HG03095 (cell line): ENCODE results near the gene LHFPL3.
A peak's percentile ranks its signal among the peaks of the same experiment; 100 is the strongest.
"Not testable (repeated sequence)": the region's sequence is repeated elsewhere in the genome, so short reads cannot be mapped to it uniquely, and the experiment has no call there.

ENCODE experiments used
- ATAC-seq: cut with Tn5 transposase; IDR thresholded peaks from one replicate; pipeline ENCODE4 v1.9.1; 2021; ENCODE audit warnings: moderate library complexity; ENCODE audit not compliant: unreplicated experiment

The LHFPL3 gene

DNA sequence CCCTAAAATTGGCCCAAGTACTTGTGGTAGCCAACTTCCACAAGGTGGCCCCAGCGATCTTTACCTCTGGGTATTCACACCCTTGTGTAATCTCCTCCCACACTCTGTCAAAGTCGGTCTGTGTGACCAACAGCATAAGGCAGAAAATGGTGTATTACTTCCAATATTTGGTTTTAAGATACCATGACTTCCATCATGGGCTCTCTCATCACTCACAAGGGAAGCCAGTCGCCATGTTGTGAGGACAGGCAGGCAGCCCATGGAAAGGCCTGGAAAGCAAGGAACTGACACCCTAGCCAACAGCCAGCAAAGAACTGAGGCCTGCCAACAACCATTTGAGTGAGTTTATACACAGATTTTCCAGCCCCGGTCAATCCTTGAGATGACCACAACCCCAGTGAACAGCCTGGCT lies 594.6 kb downstream of the LHFPL3 start:
- peak; percentile 96 for ATAC-seq

DNA sequence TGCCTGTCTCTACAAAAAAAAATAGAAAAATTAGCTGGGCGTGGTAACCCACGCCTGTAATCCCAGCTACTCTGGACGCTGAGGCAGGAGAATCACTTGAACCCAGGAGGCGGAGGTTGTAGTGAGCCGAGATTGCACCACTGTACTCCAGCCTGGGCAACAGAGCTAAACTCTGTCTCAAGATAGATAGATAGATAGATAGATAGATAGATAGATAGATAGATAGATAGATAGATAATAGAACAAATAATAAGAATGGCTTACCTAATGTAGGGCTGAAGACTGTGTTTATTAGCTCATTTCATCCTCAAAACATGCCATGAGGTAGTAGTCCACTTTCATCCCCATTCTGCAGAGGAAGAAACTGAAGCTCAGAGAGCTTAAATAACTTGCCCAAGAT lies 597.8 kb downstream of the LHFPL3 start:
- not testable (repeated sequence) for ATAC-seq

DNA sequence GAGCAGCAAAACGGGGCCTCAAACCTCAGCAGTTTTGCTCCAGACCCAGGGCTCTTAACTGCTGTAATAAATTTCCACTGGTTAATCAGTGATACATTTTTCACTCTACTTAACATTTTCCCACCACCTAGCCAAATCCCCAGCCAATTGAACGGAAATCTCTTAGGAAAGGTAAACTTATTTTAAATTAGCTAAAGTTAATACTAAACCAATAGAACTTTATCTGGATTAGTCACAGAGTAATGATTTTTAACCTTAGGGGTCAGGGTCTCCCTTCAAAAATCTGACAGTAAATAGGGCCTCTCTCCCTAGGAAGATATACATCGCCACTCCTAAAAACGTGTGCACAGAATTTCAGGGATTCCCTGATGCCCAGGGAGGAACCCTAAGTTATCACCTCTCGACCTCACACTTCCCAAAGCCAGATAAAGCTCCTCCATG lies 598.2 kb downstream of the LHFPL3 start:
- no peak for ATAC-seq

DNA sequence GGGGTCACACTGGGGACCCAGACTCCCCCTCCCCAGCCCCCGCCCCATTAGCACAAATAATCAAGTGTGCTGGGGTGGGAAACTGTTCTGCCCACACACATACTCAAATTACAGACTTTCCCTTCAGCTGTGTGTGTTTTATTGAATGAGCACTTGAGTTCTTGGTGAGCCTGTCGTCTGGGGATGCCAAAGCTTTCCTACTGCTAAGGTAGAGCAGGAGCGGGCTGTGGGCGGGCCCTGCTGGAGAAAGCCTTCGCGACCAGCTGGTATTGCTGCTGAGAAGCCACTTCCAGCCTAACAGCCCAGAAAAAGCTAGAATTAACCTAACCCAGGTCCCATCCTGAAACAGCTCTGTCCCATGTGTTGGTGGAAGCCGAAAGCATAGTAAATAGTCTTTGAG lies 598.7 kb downstream of the LHFPL3 start:
- no peak for ATAC-seq

DNA sequence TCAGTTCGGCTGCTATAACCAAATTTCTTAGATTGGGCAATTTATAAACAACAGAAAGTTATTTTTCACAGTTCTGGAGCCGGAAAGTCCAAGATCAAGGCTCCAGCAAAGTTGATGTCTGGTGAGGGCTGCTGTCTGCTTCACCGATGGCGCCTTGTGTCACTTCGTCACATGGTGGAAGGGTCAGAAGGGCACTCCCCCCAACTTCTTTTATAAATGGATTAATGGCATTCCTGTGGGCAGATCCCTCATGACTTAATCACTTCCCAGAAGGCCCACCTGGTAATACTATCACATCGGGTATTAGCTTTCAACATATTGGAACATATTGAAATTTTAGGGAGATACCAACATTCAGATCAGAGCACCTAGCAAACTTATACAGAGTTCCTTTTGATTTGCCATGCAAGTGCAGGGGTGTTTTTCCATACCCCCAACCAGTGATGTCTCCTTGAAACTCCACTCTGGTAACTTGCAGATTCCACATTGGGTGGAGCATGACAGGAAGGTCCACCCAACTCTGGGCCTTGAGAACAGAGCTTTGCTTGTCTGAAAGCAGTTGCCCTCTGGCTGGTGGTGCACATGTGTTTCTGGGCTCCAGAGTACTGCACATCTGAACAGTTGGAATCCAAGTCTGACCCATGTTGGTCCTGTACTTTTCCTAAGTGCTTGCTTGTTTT lies 600.5 kb downstream of the LHFPL3 start:
- no peak for ATAC-seq

DNA sequence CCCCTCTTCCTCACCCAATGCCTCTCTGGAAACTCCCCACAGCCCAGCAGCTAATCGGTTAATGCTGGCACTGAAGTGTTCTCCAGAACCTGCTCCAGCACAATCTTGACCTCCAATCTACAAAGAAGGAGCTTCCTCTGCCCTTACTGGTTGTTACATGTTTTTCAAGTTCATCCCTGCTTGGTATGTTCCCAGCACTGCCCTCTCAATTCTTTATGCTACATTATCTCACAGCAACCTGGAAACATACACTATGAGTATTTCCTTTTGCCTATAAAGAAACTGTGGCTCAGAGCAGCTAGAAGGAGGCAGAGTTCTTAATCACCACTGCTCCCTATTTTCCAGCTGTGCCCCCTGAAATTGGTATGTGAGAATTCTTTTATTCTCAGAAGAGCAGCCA lies 601.5 kb downstream of the LHFPL3 start:
- ATAC-seq, result no peak

DNA sequence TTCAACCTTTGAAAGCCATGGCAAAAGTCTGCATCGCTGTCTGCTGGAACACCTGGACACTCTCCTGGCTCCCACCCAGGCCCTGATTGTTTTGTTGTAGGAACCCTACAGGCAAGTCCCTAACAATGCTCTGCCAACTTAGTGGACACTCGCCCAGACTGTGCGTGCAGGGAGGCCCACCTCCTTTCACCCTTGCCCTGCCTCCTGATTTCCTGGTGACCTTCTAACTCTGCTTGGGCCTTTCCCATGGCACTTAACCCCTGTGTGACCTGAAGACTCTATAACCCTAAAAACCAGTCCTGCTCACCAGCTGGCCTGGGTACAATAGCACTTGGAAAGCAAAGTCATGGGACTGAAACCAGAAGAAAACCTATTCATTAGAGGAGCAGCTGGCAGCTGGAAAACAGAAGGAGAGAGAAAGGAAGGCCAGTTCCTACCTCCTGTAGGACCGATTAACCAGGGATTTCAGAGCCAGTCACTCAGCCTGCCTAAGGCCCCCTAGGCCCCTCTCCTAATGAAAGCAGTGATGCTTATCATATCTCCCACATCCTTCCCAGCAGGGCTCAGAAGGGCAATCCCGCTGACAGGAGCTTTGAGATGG lies 602.9 kb downstream of the LHFPL3 start:
- ATAC-seq, result no peak

DNA sequence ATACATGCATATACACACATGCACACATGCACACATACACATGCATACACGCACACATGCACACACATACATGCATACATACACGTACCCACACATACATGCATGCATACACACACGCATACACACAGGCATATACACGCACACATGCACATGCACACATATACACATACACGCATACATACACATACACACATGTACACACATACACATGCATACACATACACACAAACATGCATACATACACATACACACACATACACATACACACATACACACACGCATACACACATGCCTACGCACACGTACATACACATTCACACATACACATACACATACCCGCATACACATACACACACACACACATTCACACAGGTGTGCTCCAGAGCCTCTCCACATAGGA lies 604.6 kb downstream of the LHFPL3 start:
- ATAC-seq, result no peak

DNA sequence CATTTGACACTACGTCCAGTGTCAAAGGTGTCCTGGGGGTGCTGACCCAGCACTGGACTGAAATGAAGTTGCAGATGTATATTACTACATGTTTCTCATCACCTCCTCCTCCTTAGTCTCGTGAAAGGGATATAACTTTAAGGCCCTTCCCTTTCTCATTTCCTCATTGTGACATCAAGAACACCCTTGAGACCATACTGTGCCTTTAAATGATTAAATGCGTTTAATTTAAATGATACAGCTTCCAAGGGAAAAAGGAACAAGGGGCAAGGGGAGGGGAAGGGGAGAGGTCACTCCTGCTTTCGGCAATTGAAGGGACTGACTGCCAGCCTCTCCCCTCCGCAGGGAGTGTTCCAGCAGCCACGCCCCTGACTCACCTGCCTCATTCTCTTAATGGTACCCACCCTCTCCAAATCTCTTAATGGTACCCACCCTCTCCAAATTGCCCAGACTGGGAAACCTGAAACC lies 605.2 kb downstream of the LHFPL3 start:
- no peak for ATAC-seq

DNA sequence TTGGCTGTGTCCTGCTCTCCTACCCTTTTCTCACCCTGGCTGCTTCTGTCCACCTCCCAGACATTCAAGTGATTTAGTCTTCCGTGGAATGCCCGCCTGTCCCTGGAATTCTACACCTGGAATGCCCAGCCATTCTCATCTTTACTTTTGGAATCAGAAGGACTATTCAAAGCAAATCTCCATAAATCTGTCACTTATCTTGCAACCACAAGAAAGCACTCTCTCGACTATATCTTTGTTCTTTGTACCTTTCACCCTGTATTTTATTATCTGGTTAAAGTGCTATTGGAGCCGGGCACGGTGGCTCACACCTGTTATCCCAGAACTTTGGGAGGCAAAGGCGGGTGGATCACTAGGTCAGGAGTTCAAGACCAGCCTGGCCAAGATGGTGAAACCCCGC lies 606.3 kb downstream of the LHFPL3 start:
- no peak for ATAC-seq

DNA sequence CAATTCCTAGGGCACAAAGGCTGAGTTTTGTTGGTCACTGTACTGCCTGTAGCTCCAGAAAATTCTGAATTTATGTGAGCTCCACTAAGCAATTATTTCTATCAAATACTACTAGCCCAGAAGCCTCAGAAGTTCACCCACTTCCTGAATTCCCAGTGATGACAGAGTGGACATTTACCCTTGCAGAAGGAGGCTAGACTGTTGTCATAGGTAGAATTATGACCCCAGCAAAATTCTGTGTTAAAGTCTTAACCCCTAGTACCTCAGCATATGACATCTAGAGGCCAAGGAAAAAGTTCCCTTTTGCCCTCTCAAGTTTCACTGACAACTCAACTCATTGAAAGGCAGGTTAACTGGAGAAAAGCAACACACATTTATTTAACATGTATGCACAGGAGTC lies 606.9 kb downstream of the LHFPL3 start:
- no peak for ATAC-seq

DNA sequence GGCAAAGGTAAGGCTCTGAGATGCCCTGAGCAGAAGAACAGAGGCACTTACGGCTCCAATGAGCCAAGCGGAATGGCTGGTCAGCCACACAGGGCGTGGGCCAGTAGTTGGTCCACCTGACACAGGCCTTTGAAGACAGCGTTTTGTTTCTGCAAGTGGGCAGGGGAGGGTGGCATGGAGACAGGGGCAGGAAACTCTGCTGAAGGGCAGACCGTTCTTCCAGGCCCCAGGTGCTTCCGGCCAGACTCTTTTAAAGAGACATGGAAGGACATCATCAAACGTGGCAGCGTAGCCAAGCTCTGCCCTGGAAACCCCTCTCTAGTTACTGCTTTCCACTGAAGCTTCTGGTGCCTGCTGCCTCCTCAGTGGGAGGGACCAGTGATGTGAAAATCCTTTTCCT lies 608.1 kb downstream of the LHFPL3 start:
- ATAC-seq, result no peak

DNA sequence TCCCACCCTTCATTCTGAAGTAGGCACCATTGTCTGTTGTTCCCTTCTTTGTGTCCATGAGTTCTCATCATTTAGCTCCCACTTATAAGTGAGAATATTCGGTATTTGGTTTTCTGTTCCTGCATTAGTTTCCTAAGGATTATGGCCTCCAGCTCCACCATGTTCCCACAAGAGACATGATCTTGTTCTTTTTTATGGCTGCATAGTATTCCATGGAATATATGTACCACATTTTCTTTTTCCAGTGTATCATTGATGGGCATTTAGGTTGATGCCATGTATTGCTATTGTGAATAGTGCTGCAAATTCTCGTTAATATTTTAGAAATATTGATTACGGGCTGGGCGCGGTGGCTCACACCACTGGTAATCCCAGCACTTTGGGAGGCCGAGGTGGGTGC lies 609.1 kb downstream of the LHFPL3 start:
- not testable (repeated sequence) for ATAC-seq

DNA sequence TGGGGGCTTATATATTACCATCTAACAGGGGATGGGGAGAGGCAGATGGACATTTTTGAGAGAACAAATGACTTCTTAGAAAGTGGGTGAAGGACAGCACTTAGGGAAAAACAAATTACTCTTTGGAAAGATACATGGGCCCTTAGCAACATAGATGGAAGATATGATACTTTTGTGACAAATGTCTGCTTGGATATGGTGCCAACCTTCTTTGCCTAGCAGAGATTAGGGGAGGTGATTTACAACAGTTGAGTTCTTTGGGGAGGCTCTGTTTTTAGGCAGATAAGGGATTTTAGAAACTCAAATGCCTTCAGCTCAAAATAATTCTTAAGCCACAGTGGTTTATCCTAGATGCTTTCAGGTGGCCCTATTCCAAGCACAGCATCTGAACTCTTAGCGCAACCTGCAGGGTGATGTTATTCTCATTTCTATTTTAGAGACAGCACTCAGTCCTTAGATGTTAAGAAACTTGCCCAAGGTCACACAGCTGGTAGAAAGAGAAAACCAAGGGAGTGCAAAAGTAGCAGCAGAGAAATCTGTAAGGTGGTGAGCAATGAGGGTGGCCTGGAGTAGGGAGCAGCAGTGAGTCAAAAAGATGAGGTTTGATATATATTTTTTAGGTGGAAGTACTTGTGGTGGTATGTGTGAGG lies 610.5 kb downstream of the LHFPL3 start:
- ATAC-seq, result no peak

DNA sequence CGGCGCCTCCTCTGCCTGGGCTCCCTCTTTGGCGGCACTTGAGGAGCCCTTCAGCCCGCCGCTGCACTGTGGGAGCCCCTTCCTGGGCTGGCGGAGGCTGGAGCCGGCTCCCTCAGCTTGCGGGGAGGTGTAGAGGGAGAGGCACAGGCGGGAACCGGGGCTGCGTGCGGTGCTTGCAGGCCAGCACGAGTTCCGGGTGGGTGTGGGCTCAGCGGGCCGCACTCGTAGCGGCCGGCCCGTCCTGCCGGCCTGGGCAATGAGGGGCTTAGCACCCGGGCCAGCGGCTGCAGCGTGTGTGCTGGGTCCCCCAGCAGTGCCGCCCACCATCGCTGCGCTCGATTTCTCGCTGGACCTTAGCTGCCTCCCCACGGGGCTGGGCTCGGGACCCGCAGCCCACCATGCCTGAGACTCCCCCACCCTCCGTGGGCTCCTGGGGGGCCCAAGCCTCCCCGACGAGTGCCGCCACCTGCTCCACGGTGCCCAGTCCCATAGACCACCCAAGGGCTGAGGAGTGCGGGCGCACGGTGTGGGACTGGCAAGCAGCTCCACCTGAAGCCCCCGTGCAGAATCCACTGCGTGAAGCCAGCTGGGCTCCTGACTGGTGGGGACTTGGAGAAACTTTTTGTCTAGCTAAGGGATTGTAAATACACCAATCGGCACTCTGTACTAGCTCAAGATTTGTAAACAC lies 611.8 kb downstream of the LHFPL3 start:
- ATAC-seq, result no peak

DNA sequence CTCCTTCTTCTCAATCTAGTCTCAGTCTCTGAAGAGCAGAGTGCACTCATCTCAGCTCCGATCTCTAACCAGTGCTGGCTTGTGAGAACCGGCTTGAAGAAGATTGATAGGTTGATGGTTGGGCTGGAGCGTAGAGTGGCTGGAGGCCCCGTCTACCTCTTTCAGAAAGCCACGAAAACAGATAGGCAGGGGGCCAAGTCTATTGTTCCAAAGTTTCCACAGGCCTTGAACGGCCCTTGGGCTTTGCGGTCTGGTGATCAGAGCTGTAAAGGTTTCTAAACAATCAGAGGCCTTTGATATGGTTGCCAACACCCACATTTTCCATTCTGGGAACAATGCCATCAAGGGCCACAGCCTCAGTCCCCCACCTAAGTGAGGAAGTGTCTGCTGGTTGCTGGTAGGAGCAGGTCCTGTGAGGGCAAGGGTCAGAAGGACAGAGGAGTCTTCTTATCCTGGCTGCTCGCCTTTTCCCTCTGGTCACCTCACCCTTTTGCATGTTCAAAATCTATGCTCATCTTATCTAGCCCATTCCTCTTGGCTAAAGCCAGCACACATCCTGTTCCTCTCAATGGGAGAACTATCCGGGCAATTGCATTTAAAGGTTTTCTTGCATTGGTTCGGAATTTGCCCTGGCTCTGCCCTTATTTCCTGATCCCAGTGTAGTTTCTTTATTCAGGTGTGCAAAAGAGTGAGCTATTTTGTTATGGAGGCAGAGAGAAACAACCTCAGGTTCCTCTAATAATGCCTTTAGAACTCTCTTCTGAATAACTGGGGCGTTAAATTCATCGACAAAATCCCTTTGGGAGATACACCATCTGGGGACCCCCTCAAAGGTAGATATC lies 615.3 kb downstream of the LHFPL3 start:
- peak; percentile 40 for ATAC-seq

DNA sequence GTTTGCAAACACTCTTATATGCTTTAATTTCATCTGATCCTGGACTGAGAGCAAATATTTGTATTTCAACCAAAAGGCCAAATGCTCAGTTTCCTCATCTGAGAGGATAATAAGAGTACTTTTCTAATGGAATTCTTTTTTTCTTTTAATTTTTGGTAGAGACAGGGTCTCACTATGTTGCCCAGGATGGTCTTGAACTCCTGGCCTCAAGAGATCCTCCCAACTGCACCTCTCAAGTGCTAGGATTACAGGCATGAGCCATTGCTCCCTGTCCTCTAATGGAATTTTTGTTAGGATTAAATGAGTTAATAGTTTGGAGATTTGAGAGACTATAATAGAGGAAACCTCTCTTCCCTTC lies 617.2 kb downstream of the LHFPL3 start:
- no peak for ATAC-seq

DNA sequence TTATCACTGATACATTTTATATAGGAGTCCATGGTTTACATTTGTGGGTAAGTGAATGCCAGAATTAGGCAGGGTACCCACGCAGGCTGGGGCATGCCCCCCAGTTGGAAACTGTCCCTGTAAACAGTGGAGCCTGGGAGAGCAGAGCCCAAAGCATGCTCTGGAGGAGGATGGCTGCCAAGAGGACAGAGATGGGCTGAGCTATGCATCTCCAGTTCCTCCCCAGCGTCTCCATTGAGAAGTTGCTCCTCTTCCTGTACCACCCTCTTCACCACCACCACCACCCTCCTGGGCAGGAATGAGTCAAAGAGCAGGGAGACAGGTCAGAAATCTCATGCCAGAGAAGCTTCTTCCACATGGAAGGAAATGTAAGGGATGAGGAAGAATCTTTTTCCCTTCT lies 617.9 kb downstream of the LHFPL3 start:
- no peak for ATAC-seq

DNA sequence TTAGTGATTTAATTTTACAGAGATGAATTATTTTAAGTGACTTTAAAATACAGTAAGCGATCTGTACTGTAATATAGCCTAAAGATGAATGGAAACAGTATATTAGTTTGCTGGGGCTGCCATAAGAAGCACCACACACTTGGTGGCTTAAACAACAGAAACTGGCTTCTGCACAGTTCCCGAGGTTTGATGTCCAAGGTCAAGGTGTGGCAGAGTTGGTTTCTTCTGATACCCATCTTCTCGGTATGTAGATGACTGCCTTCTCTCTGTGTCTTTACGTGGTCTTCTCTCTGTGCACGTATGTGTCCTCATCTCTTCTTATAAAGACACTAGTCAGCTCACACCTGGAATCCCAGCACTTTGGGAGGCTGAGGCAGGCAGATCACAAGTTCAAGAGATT lies 621.6 kb downstream of the LHFPL3 start:
- no peak for ATAC-seq

DNA sequence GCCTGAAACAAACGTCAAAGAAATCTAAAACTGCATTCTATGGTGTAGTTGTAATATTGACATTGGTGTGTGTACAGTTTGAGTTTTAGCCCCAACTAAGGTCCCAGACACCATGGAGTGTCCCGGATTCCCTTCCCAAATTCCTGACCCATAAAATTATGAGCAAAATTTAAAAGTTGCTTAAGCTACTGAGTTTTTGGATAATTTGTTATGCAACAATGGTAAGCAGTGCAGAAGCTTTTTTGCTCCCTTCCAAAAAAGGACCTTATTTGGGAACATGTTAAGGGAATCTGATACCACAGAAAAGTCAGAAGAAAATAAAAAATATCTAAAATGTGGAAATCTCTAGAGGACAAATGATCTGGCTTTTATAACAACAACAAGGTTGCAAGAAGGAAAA lies 622.4 kb downstream of the LHFPL3 start:
- ATAC-seq, result no peak

DNA sequence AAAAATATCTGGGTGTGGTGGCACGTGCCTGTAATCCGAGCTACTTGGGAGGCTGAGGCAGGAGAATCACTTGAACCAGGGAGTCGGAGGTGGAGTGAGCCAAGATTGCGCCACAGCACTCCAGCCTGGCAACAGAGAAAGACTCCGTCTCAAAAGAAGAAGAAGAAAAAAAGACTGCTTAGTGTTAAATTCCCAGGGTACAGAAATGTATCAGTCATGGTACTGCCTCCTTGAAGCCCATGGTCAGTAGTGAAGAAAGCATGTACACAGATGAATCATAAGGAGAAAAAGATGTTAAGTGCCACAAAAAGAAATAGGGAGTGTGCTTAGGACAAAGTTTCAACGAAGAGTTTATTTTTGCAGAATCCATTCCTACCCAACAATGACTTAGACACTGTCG lies 623.1 kb downstream of the LHFPL3 start:
- ATAC-seq, result no peak
